HG02678 (cell line): ENCODE data around the gene BPTF.
"Not testable (repeated sequence)": the region's sequence is repeated elsewhere in the genome, so short reads cannot be mapped to it uniquely, and the experiment has no call there.

Experiments used
- ATAC-seq: cut with Tn5 transposase; IDR thresholded peaks from one replicate; pipeline ENCODE4 v1.9.1; 2021; ENCODE audit warnings: mild to moderate bottlenecking, moderate library complexity; ENCODE audit not compliant: unreplicated experiment

Gene BPTF

DNA sequence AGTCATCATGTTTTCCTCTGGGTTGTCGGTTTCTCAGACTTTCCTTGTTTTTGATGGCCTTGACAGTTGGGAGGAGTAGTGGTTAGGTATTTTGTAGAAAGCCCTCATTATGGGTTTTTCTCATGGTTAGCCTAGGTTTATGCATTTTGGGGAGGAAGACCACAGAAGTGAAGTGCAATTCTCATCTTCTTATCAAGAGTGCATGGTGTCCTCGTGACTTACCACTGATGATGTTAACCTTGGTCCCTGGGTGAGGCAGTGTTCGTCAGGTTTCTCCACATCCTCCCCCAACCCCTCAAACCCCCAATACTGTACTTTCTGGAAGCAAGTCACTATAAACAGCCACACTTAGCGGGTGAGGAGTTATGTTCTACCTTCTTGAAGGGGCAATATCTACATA lies 42.3 kb downstream of the BPTF start:
- no peak for ATAC-seq

DNA sequence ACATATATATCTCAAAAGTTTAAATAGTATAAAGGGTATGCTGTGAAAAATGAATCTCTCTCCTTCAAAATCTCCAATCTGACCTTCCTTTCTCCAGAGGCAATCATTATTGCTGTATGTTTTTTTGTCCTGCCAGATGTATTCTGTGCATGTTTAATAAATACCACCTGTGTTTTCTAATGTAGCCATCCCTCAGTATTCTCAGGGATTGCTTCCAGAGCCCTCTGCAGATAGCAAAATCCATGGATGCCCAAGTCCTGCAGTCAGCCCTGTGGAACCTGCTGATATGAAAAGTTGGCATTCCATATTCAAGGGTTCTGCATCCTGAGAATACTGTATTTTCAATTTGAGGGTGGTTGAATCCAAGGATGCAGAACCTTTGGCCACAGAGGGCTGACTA lies 42.9 kb downstream of the BPTF start:
- ATAC-seq, result no peak

DNA sequence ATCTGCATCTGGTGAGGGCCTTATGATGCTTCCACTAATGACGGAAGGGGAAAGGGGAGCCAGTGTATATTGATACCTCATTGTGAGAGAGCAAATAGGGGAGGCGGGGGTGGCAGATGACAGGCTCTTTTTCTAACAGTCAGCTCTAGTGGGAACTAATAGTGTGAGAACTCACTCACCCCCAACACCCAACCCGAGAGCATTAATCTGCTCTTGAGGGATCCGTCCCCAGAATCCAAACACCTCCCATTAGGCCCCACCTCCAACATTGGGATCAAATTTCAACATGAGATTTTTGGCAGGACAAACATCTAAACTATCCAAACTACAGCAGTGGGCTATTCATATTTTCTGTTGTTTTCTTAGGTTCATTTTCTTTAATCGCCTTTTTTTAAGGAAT lies 54.4 kb downstream of the BPTF start:
- ATAC-seq, result no peak

DNA sequence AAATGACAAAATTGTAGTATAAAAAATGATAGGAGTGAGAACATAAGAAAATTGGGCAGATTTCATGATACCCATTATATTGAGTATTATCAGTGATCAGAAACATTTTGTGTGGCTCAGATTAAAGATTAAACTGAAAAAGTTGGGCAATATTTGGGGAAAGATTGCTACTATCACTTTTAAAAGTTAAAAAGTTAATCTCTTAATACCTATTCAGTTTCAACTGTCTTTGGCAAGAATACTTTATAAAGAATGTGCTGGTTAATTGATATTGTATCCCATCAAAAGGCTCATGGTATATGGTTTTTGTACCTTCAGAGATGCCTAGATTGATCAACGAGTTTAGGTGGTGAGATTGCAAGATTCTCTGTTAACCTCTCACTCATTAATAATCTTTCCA lies 55.8 kb downstream of the BPTF start:
- no peak for ATAC-seq

DNA sequence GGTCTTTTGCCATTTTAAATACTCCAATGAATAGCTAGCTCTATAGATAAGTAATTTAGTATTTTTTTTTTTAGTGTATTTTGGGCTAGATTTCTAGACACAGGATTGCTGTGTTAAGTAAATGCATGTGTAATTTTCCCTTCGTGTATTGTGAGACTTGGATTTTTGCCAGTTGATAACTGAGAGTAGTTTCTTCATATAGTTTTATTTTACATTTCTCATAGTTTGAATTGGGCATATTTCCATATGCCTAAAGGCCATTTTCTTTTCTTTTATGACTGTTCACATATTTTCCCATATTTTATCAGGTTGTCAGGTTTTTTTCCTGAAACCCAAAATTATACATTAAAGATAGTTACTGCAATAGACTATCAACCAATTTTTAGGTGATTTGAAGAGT lies 59.4 kb downstream of the BPTF start:
- ATAC-seq, result no peak

DNA sequence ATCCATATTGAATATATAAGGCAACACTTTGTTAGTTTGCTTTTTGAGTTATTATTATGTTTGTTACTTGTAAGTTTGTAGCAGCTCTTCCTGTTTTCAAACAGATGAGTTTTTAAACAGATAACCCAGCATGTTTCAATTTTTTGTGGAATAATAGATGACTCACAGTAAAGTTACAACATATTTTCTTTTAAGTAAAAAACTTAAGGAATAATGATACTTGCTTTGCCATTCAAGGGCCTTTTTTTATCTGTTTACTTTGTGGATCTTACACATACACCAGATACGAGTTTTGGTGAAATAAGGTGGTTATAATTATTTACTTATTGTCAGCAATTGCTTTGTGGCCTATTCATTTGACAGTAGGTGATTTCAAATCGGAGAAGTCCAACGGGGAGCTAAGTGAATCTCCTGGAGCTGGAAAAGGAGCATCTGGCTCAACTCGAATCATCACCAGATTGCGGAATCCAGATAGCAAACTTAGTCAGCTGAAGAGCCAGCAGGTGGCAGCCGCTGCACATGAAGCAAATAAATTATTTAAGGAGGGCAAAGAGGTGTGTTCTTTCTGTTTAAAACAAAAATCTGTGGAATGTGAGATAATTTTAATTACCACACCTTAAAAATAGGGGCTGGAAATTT lies 66.3 kb downstream of the BPTF start:
- ATAC-seq, result no peak

DNA sequence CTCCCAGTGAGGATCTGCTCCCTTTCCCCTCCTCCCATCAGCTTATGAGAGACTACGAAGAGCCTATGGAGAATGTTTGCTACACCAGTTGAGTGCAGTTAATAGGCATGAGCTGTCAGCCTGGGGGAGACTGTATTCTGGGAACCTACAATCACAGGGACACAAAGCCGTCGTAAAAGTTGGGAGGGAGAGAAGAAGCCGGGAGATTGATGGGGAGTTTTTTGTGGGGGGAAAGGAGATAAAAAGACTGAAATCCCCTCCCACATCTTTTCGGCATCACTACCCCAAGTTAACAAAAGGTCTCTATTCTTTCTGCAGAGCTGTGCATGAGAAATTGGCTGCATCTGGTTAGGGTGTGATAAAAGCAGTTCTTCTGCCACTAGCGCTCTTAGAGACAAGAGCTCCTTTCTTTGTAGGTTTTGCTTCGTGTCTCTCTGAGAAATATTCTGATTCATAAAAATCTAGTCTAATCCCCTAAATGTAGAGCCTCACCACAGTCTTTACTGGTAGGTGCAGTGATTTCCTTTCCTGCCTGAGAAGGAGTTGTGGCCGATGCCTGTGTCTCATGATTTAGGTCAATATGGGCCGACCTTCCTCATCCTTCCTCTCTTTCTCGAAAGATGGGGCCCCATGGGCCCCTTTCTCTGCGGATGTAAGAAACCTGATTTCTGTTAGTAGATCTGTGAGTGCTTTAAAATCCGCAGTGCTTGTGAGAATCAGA lies 77.4 kb downstream of the BPTF start:
- ATAC-seq, result no peak

DNA sequence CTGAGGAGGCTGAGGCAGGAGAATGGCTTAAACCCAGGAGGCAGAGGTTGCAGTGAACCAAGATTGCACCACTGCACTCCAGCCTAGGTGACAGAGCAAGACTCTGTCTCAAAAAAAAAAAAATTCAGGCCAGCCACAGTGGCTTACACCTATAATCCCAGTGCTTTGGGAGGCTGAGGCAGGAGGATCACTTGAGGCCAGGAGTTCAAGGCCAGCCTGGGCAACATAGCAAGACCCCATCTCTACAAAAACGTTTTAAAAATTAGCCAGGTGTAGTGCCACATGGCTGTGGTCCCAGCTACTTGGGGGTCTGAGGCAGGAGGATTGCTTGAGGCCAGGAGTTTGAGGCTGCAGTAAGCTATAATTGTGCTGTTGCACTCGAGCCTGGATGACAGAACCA lies 80.0 kb downstream of the BPTF start:
- ATAC-seq, result not testable (repeated sequence)

DNA sequence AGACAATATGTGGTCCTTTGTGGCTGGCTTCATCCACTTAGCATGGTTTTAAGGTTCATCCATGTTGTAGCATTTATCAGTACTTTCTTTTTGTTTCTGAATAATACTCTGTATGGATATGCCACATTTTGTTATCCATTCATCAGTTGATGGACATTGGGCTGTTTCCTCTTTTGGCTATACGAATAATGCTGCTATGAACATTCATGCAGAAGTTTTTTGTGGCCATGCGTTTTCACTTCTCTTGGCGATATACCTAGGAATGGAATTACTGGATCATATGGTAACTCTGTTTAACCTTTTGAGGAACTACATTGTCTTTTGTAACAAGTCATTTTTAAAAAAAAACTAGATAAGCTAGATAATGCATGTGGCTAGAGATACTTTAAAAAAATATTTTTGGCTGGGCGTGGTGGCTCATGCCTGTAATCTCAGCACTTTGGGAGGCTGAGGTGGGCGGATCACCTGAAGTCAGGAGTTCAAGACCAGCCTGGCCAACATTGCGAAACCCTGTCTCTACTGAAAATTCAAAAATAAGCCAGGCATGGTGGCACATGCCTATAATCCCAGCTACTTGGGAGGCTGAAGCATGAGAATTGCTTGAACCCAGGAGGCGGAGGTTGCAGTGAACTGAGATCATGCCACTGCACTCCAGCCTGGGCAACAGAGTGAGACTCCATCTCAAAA lies 85.0 kb downstream of the BPTF start:
- not testable (repeated sequence) for ATAC-seq

DNA sequence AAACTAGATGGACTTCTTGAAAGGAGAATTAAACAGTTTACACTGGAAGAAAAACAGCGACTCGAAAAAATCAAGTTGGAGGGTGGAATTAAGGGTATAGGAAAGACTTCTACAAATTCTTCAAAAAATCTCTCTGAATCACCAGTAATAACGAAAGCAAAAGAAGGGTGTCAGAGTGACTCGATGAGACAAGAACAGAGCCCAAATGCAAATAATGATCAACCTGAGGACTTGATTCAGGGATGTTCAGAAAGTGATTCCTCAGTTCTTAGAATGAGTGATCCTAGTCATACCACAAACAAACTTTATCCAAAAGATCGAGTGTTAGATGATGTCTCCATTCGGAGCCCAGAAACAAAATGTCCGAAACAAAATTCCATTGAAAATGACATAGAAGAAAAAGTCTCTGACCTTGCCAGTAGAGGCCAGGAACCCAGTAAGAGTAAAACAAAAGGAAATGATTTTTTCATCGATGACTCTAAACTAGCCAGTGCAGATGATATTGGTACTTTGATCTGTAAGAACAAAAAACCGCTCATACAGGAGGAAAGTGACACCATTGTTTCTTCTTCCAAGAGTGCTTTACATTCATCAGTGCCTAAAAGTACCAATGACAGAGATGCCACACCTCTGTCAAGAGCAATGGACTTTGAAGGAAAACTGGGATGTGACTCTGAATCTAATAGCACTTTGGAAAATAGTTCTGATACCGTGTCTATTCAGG lies 85.9 kb downstream of the BPTF start:
- ATAC-seq, result no peak

DNA sequence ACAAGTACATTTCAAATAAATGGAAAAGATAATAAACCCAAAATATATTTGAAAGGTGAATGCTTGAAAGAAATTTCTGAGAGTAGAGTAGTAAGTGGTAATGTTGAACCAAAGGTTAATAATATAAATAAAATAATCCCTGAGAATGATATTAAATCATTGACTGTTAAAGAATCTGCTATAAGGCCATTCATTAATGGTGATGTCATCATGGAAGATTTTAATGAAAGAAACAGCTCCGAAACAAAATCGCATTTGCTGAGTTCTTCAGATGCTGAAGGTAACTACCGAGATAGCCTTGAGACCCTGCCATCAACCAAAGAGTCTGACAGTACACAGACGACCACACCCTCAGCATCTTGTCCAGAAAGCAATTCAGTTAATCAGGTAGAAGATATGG lies 86.8 kb downstream of the BPTF start:
- ATAC-seq, result no peak

DNA sequence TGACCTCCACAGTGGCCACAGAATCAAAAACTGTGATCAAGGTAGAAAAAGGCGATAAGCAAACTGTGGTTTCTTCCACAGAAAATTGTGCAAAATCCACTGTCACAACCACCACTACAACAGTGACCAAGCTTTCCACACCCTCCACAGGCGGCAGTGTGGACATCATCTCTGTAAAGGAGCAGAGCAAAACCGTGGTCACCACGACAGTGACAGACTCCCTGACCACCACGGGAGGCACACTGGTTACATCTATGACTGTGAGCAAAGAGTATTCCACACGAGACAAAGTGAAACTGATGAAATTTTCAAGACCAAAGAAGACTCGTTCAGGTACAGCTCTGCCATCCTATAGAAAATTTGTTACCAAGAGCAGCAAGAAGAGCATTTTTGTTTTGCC lies 87.4 kb downstream of the BPTF start:
- no peak for ATAC-seq

DNA sequence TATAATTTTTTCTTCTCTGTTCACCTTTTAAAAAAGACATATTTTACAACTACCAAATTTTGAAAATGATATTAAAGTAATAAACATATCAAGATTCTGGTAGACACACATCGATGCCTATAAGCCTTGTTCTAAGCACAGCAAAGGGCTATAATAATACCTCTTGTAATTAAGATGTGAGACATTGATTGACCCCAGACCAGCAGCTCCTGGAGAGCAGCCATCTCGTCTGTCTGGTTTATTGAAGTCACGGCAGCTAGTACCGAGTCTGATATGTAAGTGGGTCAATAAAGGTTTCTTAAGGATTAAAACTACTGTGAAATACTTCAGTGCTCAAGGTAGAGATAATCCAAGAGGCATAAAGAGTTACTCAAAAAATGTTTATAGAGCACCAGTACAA lies 94.9 kb downstream of the BPTF start:
- no peak for ATAC-seq

DNA sequence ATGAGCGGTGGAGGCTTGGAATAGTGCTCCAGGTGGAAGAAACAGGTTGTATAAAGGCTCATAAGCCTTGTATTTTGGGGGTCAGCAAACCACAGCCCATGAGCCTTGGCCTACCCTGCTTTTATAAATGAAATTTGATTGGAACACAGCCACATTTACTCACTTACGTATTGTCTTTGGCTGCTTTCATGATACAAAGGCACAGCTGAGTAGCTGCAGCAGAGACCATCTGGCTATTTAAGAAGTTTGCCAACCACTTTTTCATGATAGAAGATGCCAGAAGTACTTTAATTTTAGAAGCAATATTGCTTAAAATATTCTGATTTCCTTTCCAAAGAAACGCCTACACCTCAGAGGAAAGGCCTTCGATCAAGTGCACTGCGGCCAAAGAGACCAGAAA lies 97.2 kb downstream of the BPTF start:
- ATAC-seq, result no peak

DNA sequence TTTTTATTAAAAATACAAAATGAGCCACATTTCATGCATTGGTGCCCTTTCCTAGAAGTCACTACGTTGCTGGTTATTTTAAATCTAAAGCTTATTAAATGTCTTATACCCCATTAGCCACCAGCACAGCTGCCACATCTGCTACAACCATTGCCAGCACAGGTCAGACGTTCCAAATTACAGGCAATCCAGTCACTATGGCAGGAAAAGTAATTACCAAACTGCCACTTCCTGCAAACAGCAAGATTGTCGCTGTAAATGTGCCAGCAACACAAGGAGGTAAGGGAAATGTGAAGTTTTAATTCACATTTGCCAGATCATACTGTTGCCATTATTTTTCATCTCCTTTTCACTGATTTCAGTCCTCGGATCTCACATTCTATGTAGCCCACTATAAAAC lies 103.5 kb downstream of the BPTF start:
- ATAC-seq, result not testable (repeated sequence)

DNA sequence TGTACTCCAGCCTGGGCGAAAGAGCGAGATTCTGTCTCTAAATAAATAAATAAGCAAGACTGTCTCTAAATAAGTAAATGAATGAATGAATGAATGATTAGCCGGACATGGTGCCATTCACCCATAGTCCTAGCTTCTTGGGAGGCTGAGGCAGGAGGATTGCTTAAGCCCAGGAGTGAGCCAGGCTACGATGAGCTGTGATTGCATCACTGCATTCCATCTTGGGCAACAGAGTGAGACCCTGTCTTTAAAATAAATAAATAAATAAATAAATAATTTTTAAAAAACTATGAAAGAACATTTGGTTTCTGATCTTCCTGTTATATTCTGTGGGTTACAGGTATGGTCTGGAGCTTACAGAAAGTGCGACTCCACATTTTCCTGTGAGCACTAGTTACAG lies 105.9 kb downstream of the BPTF start:
- no peak for ATAC-seq

DNA sequence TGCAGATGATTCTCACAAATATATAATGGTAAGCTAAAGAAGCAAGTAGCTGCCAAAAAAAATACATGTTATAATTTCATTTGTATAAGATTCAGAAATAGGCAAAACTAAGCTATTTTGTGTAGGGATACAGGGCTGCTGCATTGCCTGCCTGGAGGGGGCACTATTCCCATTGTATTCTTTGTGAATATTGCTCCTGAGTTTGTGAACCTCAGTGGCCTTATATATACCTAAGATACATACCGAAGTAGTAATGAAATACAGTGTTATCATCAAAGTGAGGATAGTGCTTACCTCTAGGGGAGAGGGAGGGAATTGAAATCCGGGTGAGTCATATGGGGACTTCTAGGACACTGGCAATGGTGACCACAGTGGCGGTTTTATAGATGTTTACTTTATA lies 117.5 kb downstream of the BPTF start:
- ATAC-seq, result no peak

DNA sequence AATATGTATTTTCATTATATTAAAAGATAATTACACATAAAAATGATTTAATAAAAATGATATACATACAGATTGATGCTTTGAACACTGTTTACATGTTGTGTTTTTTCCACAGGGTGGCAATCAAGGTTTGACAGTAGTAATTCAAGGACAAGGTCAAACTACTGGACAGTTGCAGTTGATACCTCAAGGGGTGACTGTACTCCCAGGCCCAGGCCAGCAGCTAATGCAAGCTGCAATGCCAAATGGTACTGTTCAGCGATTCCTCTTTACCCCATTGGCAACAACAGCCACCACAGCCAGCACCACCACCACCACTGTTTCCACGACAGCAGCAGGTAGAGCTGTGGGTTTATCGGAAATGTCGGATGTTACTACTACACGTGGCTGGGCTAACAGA lies 118.7 kb downstream of the BPTF start:
- no peak for ATAC-seq

DNA sequence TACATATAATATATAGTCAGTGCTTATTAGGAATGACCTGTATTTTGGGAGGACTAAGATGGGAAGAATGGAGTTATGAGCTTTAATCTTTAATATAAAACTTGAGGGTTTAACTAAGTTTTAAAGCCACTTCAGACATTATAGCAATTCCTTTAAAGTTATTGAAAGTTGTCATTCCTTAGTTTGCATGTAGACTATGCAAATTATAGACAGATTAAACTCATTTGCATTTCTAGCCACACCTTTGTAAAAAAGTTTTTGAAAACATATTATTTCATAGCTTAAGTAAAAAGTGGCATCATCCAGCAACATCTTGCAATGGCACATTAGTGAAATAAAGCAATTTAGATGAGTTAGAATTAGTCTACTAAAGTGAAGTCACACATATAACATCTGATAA lies 121.2 kb downstream of the BPTF start:
- ATAC-seq, result no peak

DNA sequence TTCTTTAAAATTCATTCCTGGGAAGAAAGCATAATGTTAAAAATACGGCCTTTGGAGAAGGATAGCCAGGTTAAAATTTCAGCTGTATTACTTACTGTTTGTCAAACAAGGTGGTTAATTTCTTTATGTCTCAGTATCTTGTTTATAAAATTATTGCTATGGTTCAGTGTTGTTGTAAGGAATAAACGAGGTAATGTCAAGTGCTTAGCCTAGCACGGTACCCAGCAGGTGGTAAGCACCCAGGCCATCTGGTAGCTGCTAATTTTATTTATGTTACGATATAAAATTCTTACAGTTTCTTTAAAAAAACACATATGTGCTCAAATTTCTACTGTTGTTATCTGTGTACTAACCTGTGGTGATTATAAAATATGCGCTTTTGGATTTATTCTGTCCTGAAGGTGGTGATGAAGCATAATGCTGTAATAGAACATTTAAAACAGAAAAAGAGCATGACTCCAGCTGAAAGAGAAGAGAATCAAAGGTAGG lies 122.1 kb downstream of the BPTF start:
- ATAC-seq, result no peak

DNA sequence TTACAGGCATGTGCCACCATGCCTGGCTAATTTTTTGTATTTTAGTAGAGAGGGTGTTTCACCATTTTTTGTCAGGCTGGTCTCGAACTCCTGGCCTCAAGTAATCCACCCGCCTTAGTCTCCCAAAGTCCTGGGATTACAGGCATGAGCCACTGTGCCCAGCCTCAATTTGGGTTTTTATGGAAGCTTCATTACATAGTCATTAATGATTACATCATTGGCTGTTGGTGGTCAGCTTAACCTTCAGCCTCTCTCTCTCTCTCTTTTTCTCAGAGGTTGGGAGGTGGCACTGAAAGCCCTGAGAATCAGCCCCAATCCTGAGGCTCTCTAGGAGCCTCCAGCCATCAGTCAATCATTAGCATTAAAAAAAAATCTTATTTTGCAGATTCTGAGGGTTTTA lies 125.6 kb downstream of the BPTF start:
- no peak for ATAC-seq

DNA sequence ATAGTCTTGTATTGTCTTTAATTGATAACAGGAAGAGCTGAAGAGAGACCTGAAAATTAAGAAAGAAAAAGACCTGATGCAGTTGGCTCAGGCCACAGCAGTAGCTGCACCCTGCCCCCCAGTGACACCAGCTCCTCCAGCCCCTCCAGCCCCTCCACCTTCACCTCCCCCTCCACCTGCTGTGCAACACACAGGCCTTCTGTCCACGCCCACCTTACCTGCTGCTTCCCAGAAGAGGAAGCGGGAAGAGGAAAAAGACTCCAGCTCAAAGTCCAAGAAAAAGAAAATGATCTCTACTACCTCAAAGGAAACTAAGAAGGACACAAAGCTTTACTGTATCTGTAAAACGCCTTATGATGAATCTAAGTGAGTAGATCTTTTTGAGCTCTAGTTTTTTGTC lies 134.2 kb downstream of the BPTF start:
- no peak for ATAC-seq
